Skin of body (tissue), 3 donors: ENCODE data around the gene ST7. TPM values are rescaled to one million over a fixed set of nuclear protein-coding genes. Genes with fewer than 3 reads are reported as not detected.

ENCODE experiments used
- DNase-seq: peaks from one replicate; lab custom pipeline; 2025; lab: John Stamatoyannopoulos, UW
- small RNA-seq: library from RNA; depleted of rRNA; stranded (forward); fragments of <200 nt; gene quantifications from one replicate; pipeline ENCODE3, GENCODE V24; 2014; ENCODE audit warnings: low replicate concordance
- total RNA-seq: library from RNA; depleted of rRNA; stranded (reverse); fragments of >200 nt; gene quantifications from one replicate; pipeline ENCODE4 v1.2.3, GENCODE V29; 2014

The ST7 gene
- total RNA-seq, 1 donor from 2014 or later = 19.6 TPM

- no peak for DNase-seq
Measured at GRCh38 chr7:117264716-117265115, 311.4 kb downstream of the ST7 start.

- no peak for DNase-seq
Measured at GRCh38 chr7:117269417-117269816, 316.1 kb downstream of the ST7 start.

GRCh38 chr7:117269886-117270285, 316.6 kb downstream of the ST7 start:
- DNase-seq = peak; percentile 40

GRCh38 chr7:117270371-117270770, 317.1 kb downstream of the ST7 start:
- no peak for DNase-seq

GRCh38 chr7:117271566-117271965, 318.3 kb downstream of the ST7 start:
- no peak for DNase-seq

- no peak for DNase-seq
Measured at GRCh38 chr7:117272017-117272759, 318.9 kb downstream of the ST7 start.

GRCh38 chr7:117273325-117273724, 320.0 kb downstream of the ST7 start:
- no peak for DNase-seq

GRCh38 chr7:117273814-117274225, 320.5 kb downstream of the ST7 start:
- DNase-seq = no peak

- DNase-seq = no peak
Measured at GRCh38 chr7:117274951-117275350, 321.6 kb downstream of the ST7 start.

- DNase-seq = no peak
Measured at GRCh38 chr7:117277576-117277975, 324.3 kb downstream of the ST7 start.

- DNase-seq = no peak
Measured at GRCh38 chr7:117278040-117278439, 324.7 kb downstream of the ST7 start.

GRCh38 chr7:117279203-117279602, 325.9 kb downstream of the ST7 start:
- DNase-seq = no peak

Small RNAs within 50 kb of the gene (small RNA-seq; reads per million reads assigned to genes)
- not detected for gene AC002542.1
- not detected for gene MTCYBP6
- gene RF00019 = not detected
- gene RF02179 = not detected
- not detected for gene RF02180
- not detected for gene RF02181
- gene RF02183 = not detected
- not detected for gene RF02184
- not detected for gene RF02185
- gene RF02188 = not detected
- gene RNA5SP239 = not detected

Other genes with a start within 250 kb of the ST7 start
- gene CAPZA2, start 90.9 kb upstream of the ST7 start, total RNA-seq = 91.6 TPM